WTC11 (cell line): ENCODE results near the gene VWF.
"Not testable (repeated sequence)": the region's sequence is repeated elsewhere in the genome, so short reads cannot be mapped to it uniquely, and the experiment has no call there.

ENCODE experiments used
- ARID4B ChIP-seq: sonication (generic); formaldehyde crosslinking; IDR thresholded peaks from 2 replicates; pipeline ENCODE4 v1.8.0; 2023; ENCODE audit warnings: missing genetic modification reagents, mild to moderate bottlenecking, borderline replicate concordance
- ATF2 ChIP-seq: sonication (generic); formaldehyde crosslinking; IDR thresholded peaks from 2 replicates; pipeline ENCODE4 v1.8.1; 2022; ENCODE audit warnings: low read depth, missing genetic modification reagents, borderline replicate concordance
- CTCF ChIP-seq: fragments of 200-600 bp; IDR thresholded peaks from 2 replicates; pipeline ENCODE4 v1.8.0; 2022; ENCODE audit warnings: antibody characterized with exemption
- E2F1 ChIP-seq: sonication (generic); formaldehyde crosslinking; IDR thresholded peaks from 2 replicates; pipeline ENCODE4 v1.8.0; 2022; ENCODE audit warnings: mild to moderate bottlenecking, missing genetic modification reagents
- ETV6 ChIP-seq: sonication (generic); formaldehyde crosslinking; IDR thresholded peaks from 2 replicates; pipeline ENCODE4 v1.8.1; 2022; ENCODE audit warnings: mild to moderate bottlenecking, missing genetic modification reagents
- FOXJ3 ChIP-seq: sonication (generic); formaldehyde crosslinking; IDR thresholded peaks from 2 replicates; pipeline ENCODE4 v1.9.0; 2021; ENCODE audit warnings: missing genetic modification reagents, mild to moderate bottlenecking, borderline replicate concordance
- GRHL2 ChIP-seq: fragments of 250-450 bp; sonication (Bioruptor Pico); IDR thresholded peaks from 2 replicates; pipeline ENCODE4 v1.8.0; 2022; ENCODE audit warnings: mild to moderate bottlenecking, moderate library complexity; ENCODE audit not compliant: insufficient replicate concordance, severe bottlenecking
- IRF2 ChIP-seq: sonication (generic); formaldehyde crosslinking; IDR thresholded peaks from 2 replicates; pipeline ENCODE4 v1.8.0; 2022; ENCODE audit warnings: low read depth, missing genetic modification reagents, borderline replicate concordance
- JUN ChIP-seq: sonication (generic); formaldehyde crosslinking; IDR thresholded peaks from 2 replicates; pipeline ENCODE4 v1.8.0; 2023; ENCODE audit warnings: mild to moderate bottlenecking, missing genetic modification reagents
- STAT6 ChIP-seq: sonication (generic); formaldehyde crosslinking; conservative IDR thresholded peaks from 2 replicates; pipeline ENCODE4 v1.8.1; 2023; ENCODE audit warnings: mild to moderate bottlenecking, low read depth, missing genetic modification reagents, moderate library complexity
- TCF7 ChIP-seq: sonication (generic); formaldehyde crosslinking; IDR thresholded peaks from 2 replicates; pipeline ENCODE4 v1.8.0; 2022; ENCODE audit warnings: mild to moderate bottlenecking, low read depth, missing genetic modification reagents, moderate library complexity

- not testable (repeated sequence) for TF ChIP-seq E2F1 (CRISPR knock-in tag); ETV6; ARID4B (CRISPR knock-in tag); CTCF; FOXJ3 (CRISPR knock-in tag); GRHL2 (CRISPR knock-in tag); TCF7 (CRISPR knock-in tag); ATF2 (CRISPR knock-in tag); IRF2 (CRISPR knock-in tag); JUN (CRISPR knock-in tag); STAT6 (CRISPR knock-in tag)
Measured at GRCh38 chr12:6142368-6143302, 18.2 kb upstream of the VWF start.
